Effector CD4-positive, alpha-beta T cell (primary cell): ENCODE data around the gene SSH3.

ENCODE experiments used
- DNase-seq: peaks from one replicate; pipeline ENCODE4 v3.0.0-alpha.2; 2020

The SSH3 gene

DNA sequence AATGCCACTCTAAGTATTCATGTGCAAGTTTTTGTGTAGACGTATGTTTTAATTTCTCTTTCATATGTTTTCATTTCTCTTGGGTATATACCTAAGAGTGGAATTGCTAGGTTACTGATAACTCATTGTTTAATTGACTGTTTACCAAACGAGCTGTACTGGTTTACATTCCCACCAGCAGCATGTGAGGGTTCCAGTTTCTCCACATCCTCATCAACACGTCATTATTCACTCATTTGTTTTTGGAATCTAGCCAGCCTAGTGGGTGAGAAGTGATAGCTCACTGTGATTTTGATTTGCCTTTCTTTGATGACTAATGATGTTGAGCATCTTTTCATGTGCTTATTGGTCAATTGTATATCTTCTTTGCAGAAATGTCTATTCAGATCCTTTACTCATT lies 10.2 kb upstream of the SSH3 start:
- DNase-seq = no peak

DNA sequence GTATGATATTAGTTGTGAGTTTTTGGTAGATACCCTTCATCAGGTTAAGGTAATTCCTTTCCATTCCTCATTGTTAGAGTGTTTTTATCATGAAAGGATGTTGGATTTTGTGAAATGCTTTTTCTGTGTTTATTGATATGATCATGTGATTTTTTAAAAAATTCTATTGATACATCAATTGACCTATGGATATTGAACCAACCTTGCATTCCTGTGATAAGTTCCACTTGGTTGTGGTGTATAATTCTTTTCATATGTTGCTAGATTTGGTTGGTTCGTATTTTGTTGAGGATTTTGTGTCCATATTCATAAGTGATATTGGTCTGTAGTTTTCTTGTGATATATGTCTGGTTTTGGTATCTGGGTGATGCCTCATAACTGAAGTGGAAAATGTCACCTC lies 7.5 kb upstream of the SSH3 start:
- no peak for DNase-seq

DNA sequence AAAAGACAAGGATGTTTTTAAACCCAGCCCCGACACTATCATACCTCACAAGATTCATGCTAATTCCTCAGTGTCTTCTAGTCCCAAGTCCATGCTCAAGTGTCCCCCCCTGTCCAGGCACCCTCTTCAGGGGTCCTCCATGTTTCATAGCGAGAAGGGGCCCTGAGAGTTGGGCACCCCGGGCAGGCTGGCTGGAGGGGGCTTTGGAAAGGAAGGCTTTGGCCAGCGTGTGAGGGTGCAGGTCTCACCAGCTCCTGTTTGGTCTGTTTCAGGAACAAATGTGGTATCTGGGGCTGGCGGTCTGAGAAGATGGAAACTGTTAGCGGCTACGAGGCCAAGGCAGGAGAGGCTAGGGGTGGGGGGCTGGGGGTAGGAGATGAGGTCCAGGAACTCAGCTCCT lies 4.5 kb upstream of the SSH3 start:
- DNase-seq = no peak

DNA sequence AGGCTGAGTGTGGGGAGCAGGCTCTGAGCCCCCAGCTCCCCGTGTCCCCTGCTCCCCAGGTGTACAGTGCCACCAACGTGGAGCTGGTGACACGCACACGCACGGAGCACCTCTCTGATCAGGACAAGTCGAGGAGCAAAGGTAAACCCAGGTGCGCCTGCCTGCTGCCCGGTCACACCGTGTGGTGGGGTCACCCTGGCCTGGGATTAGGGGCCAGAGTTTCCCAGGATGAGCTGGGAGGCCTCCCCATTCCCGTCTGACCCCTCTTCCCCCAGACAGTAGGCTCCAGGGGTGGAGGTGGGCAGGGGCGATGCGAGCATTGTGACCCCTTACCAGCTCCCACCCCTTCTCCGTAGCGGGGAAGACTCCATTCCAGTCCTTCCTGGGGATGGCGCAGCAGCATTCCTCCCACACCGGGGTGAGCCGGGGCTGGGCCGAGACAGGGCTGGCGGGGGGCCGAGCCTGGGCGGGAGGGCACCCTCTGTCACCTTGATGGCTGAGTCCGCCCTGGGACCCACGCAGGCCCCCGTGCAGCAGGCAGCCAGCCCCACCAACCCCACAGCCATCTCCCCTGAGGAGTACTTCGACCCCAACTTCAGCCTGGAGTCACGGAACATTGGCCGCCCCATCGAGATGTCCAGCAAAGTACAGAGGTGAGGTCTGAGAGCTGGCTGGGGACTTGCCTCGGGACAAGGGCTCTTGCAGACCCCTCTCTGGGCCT lies 3.7 kb upstream of the SSH3 start:
- no peak for DNase-seq

DNA sequence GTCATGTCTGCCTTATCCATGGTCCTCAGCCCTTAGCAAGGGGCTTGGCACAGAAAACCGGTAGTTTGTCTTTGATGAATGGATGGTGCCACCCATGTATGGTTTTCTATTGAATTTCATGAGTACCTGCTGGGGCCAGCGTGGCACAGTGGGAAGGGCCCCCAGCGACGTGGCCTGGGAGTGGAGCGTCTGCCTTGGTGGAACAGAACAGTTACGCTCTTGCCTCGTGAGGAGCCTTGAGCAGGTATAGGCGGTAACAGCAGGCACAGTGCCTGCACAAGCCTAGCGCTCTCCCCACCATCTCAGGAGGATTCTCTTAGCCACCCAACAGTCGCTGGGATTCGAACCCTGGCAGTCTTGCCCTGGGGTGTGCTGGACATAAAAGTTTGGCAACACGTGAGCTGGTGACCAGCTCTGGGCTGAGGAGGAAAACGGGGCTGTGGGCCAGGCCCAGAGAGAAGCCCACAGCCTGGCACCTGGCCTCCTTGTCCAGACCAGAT lies 3.0 kb upstream of the SSH3 start:
- DNase-seq = no peak

DNA sequence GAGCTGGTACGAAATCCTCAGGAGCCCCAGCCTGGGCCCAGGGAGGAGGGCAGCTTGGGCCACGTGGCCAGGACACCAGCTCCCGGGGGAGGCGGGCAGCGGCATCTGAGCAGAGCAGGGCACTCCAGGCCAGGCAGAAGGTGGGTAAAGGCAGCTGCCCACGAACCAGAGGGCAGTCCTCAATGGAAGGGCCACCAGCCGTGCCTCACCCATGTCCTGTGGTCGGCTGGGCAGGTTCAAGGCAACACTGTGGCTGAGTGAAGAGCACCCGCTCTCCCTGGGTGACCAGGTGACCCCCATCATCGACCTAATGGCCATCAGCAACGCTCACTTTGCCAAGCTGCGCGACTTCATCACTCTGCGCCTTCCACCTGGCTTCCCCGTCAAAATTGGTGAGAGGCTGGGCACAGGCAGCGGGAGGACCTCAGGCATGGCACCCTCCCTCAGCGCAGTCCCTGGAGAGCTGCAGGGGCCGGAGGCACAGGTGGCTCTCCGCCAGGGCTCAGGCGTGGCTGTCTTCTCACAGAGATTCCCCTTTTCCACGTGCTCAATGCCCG lies 2.5 kb upstream of the SSH3 start:
- no peak for DNase-seq

DNA sequence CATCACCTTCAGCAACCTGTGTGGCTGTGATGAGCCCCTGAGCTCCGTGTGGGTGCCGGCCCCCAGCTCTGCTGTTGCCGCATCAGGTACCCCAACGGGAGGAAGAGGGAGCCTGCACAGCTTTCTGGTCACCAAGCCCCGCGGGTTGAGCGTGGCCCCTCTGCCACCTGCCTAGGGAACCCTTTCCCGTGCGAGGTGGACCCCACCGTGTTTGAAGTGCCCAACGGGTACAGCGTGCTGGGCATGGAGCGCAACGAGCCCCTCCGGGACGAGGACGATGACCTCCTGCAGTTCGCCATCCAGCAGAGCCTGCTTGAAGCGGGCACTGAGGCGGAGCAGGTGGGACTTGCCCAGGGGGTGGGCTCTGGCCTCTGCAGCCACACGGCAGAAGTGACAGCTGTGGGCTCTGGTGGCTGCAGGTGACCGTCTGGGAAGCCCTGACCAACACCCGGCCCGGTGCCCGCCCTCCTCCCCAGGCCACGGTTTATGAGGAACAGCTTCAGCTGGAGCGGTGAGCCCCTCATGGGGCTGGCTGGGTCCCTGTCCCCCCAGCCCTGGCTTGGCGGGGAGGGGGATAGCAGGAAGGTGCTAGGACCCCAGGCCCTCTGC lies 1.9 kb upstream of the SSH3 start:
- no peak for DNase-seq

DNA sequence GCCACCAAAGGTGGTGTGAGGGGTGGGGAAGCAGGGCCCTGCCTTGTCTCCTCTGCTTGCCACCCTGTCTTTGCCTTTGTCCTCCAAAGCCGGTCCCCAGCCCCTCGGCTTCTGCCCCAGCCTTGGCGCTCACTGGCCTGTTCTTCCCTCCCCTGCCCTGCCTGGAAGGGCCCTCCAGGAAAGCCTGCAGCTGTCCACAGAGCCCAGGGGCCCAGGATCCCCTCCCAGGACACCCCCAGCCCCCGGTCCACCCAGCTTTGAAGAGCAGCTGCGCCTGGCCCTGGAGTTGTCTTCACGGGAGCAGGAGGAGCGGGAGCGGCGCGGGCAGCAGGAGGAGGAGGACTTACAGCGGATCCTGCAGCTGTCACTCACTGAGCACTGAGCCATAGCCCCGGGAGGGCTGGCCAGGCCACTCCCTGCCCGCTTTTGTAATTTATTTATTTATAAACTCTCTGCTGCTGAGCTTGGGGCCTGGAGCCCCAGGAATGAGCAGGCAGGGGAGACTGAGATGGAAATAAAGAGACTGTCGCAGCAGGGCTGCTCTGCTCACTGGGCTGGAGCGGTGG lies 1.3 kb upstream of the SSH3 start:
- no peak for DNase-seq

DNA sequence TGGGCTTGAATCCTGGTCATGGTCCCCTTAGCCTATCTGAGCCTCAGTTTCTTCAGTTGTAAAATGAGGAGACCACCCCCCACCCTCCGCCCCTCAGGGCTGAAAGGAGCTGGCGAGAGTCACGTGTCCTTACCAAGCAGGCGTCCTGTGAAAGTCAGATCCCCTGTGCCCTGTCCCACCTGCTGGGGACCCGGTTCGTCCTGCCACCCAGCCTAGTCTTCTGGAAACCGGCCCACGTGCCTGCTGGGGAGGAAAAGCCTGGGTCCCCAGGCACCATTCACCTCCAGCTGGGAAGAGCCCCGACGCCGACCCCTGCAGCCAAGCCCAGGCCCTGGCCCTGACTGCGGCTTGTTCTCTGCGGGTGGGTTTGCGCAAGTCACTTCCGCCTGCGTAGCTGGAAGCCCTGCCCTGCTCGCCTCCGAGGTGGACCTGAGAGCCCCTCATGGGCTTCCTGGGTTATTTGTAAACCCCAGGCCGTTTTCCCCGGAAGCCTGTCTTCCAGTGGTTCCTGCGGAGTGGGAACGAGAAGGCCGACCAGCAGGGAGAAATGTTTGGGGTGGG lies 679 bp upstream of the SSH3 start:
- DNase-seq = no peak

DNA sequence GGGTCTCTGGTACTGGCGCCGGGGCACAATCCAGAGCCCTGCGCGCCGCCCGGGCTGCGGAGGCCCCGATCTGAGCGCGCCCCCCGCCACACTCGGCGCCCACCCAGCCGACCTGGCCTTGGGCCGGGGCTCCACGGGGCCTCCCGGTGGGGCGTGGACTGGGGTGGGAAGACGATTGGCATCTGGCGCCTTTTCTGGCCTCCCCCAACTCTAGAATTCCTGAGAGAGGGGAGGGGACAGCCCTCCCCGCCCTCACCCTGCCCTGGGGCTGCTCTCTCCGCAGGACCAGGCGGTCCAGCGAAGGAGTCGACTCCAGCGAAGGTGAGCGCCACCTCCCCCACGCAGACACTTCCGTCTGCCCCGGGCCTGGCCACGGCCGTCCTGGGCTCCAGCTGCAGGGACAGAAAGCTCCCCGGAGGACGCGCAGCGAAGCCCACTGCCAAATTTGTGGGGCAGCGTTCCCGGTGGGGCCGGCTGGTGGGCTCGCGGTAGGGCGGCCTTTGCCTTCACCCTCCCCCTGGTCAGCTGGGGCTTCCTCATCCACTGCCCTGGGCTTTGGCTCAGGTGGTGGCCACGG lies 593 bp downstream of the SSH3 start:
- no peak for DNase-seq

DNA sequence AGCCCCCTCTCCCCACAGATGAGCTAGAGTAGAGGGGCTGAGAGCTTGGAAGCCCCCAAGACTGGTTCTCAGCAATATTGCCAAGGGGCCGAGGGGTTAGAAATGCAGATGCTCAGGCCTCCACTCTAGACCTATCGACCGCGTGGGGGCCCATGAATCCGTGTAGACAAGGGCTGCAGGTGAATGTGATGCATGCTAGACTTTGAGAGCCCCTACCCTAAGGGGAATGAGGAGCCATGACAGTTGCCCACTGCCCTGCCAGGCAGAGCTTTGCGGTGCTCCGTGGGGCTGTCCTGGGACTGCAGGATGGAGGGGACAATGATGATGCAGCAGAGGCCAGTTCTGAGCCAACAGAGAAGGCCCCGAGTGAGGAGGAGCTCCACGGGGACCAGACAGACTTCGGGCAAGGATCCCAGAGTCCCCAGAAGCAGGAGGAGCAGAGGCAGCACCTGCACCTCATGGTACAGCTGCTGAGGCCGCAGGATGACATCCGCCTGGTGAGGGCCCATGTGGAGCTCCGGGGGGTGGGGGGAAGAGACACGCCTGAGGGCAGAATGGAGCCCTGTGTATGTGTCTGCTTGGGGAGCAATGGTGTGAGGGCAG lies 1.3 kb downstream of the SSH3 start:
- no peak for DNase-seq

DNA sequence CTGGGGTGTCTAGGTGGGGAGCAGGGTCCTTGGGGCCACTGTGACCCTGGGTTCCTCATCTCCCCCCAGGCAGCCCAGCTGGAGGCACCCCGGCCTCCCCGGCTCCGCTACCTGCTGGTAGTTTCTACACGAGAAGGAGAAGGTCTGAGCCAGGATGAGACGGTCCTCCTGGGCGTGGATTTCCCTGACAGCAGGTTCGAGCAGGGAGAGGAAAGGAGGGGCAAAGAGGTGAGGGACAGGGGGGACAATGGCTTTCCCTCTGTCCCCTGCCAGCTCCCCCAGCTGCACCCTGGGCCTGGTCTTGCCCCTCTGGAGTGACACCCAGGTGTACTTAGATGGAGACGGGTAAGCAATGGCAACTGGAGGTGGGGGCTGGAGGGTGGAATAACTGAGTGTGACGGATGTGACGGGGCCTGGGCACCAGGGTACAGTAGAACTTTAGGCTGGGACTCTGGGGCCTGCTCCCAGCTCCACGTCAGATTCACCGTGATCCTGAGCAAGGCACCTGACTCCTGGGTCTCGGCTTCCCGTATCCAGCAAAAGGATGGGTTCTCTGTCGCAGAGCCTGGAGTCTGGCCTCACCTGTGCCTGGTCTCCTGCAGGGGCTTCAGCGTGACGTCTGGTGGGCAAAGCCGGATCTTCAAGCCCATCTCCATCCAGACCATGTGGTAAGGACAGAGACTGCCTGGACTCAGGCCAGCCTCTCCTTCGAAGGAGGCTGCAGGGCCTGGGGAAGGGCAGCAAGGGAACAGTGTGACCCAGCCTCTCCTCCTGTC lies 3.6 kb downstream of the SSH3 start:
- no peak for DNase-seq

DNA sequence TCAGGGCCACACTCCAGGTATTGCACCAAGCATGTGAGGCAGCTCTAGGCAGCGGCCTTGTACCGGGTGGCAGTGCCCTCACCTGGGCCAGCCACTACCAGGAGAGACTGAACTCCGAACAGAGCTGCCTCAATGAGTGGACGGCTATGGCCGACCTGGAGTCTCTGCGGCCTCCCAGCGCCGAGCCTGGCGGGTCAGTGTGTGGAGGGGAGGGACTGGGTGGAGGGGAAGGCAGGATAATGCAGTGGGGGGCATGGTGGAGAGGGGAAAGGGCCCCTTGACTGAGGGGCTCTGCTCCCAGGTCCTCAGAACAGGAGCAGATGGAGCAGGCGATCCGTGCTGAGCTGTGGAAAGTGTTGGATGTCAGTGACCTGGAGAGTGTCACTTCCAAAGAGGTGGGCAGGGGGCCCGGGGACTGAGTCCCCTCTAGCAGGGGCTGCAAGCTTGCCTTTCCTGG lies 4.2 kb downstream of the SSH3 start:
- DNase-seq = no peak

DNA sequence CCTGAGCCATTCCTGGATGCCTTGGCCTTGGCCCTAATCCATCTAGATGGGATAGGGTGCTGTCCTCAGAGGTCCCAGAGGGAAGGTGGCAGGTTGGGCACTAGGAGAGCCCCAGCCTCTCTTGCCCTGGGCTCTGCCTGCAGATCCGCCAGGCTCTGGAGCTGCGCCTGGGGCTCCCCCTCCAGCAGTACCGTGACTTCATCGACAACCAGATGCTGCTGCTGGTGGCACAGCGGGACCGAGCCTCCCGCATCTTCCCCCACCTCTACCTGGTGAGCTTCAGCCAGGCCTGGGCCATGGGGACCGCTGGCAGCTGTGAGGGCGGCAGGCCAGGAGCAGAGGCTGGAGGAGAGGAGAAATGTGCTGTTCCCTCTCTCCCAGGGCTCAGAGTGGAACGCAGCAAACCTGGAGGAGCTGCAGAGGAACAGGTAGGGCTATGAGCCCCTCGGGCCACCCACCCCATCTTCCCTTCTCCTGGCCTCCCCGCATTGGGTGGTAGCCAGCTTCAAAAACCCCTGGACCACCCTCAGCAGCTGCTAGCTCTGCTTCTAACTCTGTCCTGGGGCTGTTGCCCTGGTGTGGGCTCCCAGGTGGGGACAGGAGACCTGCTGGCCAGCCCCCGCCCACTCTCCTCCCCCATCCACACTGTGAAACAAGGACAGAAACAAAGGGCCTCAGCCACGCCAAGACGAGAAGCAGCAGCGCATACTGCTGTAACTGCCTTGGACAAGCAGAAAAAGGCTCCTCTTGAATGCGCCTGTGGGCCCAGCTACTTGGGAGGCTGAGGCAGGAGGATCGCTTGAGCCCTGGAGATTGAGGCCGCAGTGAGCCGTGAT lies 4.9 kb downstream of the SSH3 start:
- DNase-seq = no peak

DNA sequence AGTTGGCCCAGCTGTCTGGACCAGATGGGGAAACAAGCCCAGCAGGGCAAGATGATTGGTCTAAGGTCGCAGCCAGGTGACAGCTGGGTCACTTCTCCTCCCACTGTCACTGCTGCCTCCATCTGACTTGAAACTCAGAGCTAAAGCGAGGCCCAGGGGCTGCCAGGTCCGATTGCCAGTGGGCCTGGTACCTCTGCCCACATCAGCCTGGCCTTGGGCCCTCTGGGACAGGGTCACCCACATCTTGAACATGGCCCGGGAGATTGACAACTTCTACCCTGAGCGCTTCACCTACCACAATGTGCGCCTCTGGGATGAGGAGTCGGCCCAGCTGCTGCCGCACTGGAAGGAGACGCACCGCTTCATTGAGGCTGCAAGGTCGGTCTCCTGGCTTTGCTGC lies 5.8 kb downstream of the SSH3 start:
- no peak for DNase-seq

DNA sequence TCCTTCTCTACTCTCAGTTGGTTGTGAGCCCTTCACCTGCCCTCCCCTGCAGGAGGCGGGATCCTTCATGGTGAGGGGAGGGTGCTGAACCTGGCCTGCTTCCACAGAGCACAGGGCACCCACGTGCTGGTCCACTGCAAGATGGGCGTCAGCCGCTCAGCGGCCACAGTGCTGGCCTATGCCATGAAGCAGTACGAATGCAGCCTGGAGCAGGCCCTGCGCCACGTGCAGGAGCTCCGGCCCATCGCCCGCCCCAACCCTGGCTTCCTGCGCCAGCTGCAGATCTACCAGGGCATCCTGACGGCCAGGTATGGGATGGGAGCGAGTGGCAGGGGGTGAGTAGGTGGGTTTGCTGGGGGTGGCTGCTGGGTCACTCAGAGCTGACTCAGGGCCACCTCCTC lies 6.3 kb downstream of the SSH3 start:
- DNase-seq = no peak

DNA sequence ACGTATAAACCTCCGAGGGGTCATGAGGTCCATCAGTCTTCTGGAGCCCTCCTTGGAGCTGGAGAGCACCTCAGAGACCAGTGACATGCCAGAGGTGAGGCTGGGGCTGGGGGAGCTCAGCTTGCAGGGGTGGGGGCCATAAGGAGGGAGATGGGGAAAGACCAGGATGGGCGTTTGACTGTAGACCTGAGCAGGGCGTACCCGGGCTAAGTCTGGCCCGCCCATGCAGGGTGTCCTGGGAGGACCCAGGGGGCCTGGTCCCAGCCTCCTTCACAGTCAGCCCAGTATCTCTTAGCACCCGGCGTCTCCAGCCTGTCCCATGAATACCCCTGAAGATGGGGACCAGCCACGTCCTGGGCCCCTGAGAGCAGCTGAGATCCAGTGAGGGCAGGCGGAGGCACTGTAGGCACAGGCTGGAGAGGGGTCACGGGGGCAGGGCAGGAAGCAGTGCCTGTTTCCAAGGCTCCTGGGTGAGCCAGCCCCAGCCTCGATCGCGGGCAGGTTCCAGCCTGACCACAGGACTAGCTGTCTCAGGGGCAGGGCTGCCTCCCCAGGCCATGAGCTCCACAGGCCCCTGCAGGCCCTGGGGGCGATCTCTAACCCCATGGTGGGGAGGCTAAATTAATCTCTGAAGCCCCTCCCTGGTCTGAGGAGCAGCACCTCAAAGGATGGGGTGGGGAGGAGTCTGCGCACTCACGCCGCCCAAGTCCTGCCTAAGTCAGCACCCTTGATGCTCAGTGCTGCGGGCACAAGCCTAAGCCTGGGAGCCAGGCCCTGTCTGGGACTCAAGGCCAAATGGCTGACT lies 7.1 kb downstream of the SSH3 start:
- no peak for DNase-seq

DNA sequence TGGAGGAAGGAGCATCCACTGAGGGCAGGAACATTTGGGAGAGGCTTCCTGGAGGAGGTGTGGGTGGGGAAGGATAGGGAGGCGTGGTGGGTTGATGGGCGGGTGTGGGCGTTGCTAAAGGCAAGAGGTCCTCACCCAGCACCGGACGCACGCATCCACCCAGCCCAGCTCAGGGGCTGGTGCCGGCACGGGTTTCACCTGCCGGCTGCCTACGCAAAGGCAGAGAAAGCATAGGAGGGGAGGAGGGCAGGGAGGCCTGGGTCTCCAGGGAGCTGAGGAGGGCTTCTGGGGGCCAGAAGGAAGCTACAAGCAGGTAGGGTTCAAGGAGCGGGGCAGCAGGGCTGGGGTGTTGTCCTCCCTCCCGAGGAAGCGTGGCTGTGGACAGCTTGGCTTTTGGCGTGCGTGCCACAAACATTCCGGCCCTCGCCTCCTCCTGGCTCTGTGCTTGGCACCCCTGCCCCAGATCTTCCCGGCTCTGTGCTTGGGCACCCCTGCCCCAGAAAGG lies 7.8 kb downstream of the SSH3 start:
- no peak for DNase-seq

DNA sequence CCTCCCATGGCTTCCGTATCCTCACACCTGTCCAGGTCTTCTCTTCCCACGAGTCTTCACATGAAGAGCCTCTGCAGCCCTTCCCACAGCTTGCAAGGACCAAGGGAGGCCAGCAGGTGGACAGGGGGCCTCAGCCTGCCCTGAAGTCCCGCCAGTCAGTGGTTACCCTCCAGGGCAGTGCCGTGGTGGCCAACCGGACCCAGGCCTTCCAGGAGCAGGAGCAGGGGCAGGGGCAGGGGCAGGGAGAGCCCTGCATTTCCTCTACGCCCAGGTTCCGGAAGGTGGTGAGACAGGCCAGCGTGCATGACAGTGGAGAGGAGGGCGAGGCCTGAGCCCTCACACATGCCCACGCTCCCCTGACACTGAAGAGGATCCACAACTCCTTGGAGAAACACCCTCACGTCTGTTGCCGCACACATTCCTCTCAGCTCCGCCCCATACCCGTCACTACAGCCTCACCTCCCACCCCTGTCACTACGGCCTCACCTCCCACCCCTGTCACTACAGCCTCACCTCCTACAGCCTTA lies 8.3 kb downstream of the SSH3 start:
- DNase-seq = no peak
